ENCODE data around the gene BCAR1. TPM values are rescaled to one million over a fixed set of nuclear protein-coding genes. Genes with fewer than 3 reads are reported as not detected.
"Not testable (repeated sequence)": the region's sequence is repeated elsewhere in the genome, so short reads cannot be mapped to it uniquely, and the experiment has no call there.

The BCAR1 gene
- total RNA-seq, 4 donors from 2014 or later: 51.1 to 89.9 (median 71.3) TPM

GRCh38 chr16:75208242-75208825, 43.1 kb downstream of the BCAR1 start:
- no peaks in the 10 kb centered on the region for H3K9me3 ChIP-seq
- peaks cover 0 to 11% of the 10 kb centered on the region in 2 donors for H3K4me1 ChIP-seq
- intact Hi-C loops (cut with DNase I): loop anchor here (10.0 kb wide), 1 partner anchor 176 kb away; no protein-coding TSS in a partner anchor
- DNase-seq: no peak
- no peak overlapping the region for H3K27ac ChIP-seq
- no peaks in the 10 kb centered on the region for H3K27me3 ChIP-seq
- no peak overlapping the region for H3K4me3 ChIP-seq (replicated peaks in 1 of 3)
- TF ChIP-seq POLR2A (IDR thresholded peaks at IDR 0.05) (no peak), CTCF (IDR thresholded peaks at IDR 0.05) (no peak)
- 71 to 76% methylated on average over 11 to 13 of the region's 13 CpGs for WGBS, 2 donors
- H3K36me3 ChIP-seq: no peaks in the 10 kb centered on the region

- no peaks in the 10 kb centered on the region for H3K27me3 ChIP-seq
- no peaks in the 10 kb centered on the region for H3K9me3 ChIP-seq
- no peak for TF ChIP-seq CTCF (IDR thresholded peaks at IDR 0.05)
- no peak for TF ChIP-seq POLR2A (IDR thresholded peaks at IDR 0.05)
- 85 to 87% methylated on average over 11 of the region's 11 CpGs for WGBS, 2 donors
- H3K27ac ChIP-seq: no peak overlapping the region
- peaks cover 0 to 11% of the 10 kb centered on the region in 2 donors for H3K4me1 ChIP-seq
- H3K4me3 ChIP-seq (replicated peaks in 1 of 3): no peak overlapping the region
- intact Hi-C loops (cut with DNase I): loop anchor here (2.0 to 10.0 kb wide), 2 partner anchors 19 to 177 kb away; no protein-coding TSS in a partner anchor
- no peaks in the 10 kb centered on the region for H3K36me3 ChIP-seq
- no peak for DNase-seq
Observed at GRCh38 chr16:75207831-75208230, 43.6 kb downstream of the BCAR1 start.

GRCh38 chr16:75206749-75207451, 44.5 kb downstream of the BCAR1 start, which contains the start of gene CTRB2:
TSS of gene CTRB2 (minus strand) at chr16:75207161. CDS start at chr16:75207141, 20 bp downstream.
- Histone ChIP-seq H3K27ac (peak within 1 kb of the TSS in 1 of 3 donors; percentile 6), H3K4me1 (peaks cover 0 to 11% of the 10 kb centered on the region in 2 donors), H3K4me3 (replicated peaks in 1 of 3) (no peak within 1 kb of the TSS), H3K9me3 (no peaks in the 10 kb centered on the region), H3K27me3 (no peaks in the 10 kb centered on the region), H3K36me3 (no peaks in the 10 kb centered on the region)
- intact Hi-C loops (cut with DNase I): loop anchor here (2.0 to 10.0 kb wide), 2 partner anchors 20 to 178 kb away; no protein-coding TSS in a partner anchor
- no peak for DNase-seq
- 74 to 79% methylated on average over 5 to 18 of the region's 24 CpGs for WGBS, 2 donors
- TF ChIP-seq CTCF (IDR thresholded peaks at IDR 0.05) (no peak), POLR2A (IDR thresholded peaks at IDR 0.05) (no peak)

GRCh38 chr16:75205961-75206748, 45.3 kb downstream of the BCAR1 start:
- Histone ChIP-seq H3K27ac (peak overlapping the region in 1 of 3 donors; percentile 6), H3K4me1 (peaks cover 0 to 11% of the 10 kb centered on the region in 2 donors)
- not testable (repeated sequence) for H3K4me3 ChIP-seq (replicated peaks in 1 of 3); H3K27me3 ChIP-seq; H3K9me3 ChIP-seq; H3K36me3 ChIP-seq
- 24 to 74% methylated on average over 14 to 15 of the region's 25 CpGs for WGBS, 2 donors
- intact Hi-C loops (cut with DNase I): loop anchor here (2.0 to 10.0 kb wide), 2 partner anchors 21 to 179 kb away; no protein-coding TSS in a partner anchor
- DNase-seq: peak; percentile 84 to 88

GRCh38 chr16:75205438-75205837, 46.0 kb downstream of the BCAR1 start:
- no CpG with 5 or more reads among the region's 19 CpGs for WGBS, 2 donors
- H3K27ac ChIP-seq; H3K9me3 ChIP-seq; DNase-seq; H3K4me3 ChIP-seq (replicated peaks in 1 of 3); H3K27me3 ChIP-seq; H3K36me3 ChIP-seq: not testable (repeated sequence)
- intact Hi-C loops (cut with DNase I): loop anchor here (10.0 kb wide), 1 partner anchor 179 kb away; no protein-coding TSS in a partner anchor
- peaks cover 0 to 11% of the 10 kb centered on the region in 2 donors for H3K4me1 ChIP-seq

- DNase-seq; H3K4me3 ChIP-seq (replicated peaks in 1 of 3); H3K9me3 ChIP-seq; H3K27ac ChIP-seq; H3K36me3 ChIP-seq; H3K27me3 ChIP-seq: not testable (repeated sequence)
- no CpG with 5 or more reads among the region's 20 CpGs for WGBS, 2 donors
- intact Hi-C loops (cut with DNase I): loop anchor here (10.0 kb wide), 1 partner anchor 180 kb away; no protein-coding TSS in a partner anchor
- H3K4me1 ChIP-seq: peaks cover 0 to 11% of the 10 kb centered on the region in 2 donors
Observed at GRCh38 chr16:75204905-75205304, 46.5 kb downstream of the BCAR1 start.
